HEK293 (cell line): ENCODE measurements around the gene PLEKHG5.

ENCODE experiments used
- GLI2 ChIP-seq: fragments of 450-650 bp; formaldehyde crosslinking; IDR thresholded peaks from 2 replicates; pipeline ENCODE4; 2017; ENCODE audit warnings: missing biosample characterization, missing genetic modification characterization, low read depth, borderline replicate concordance
- HOXA7 ChIP-seq: sonication (generic); formaldehyde crosslinking; IDR thresholded peaks from 2 replicates; pipeline ENCODE4 v1.8.1; 2022; ENCODE audit warnings: missing genetic modification reagents, borderline replicate concordance
- TRIM28 ChIP-seq: IDR thresholded peaks from 2 replicates; pipeline ENCODE4 v1.6.1; 2011; ENCODE audit warnings: low read length, control low read depth, borderline replicate concordance
- ZFP41 ChIP-seq: fragments of 450-650 bp; formaldehyde crosslinking; IDR thresholded peaks from 2 replicates; pipeline ENCODE4 v1.5.1; 2016; ENCODE audit warnings: missing biosample characterization, missing genetic modification characterization, borderline replicate concordance
- ZNF311 ChIP-seq: fragments of 450-650 bp; formaldehyde crosslinking; IDR thresholded peaks from 2 replicates; pipeline ENCODE4 v1.5.1; 2017; ENCODE audit warnings: missing biosample characterization, missing genetic modification characterization, borderline replicate concordance
- ZNF433 ChIP-seq: fragments of 450-650 bp; formaldehyde crosslinking; IDR thresholded peaks from 2 replicates; pipeline ENCODE4 v1.5.1; 2016; ENCODE audit warnings: missing biosample characterization, missing genetic modification characterization, low read depth
- ZNF501 ChIP-seq: fragments of 450-650 bp; formaldehyde crosslinking; IDR thresholded peaks from 2 replicates; pipeline ENCODE4 v1.5.1; 2016; ENCODE audit warnings: missing biosample characterization, missing genetic modification characterization
- ZSCAN30 ChIP-seq: fragments of 450-650 bp; IDR thresholded peaks from 2 replicates; pipeline ENCODE4 v1.5.1; 2018; ENCODE audit warnings: missing biosample characterization, mild to moderate bottlenecking, missing genetic modification characterization, moderate library complexity
- TF ChIP-seq, protein P1 (sequence below): fragments of 450-650 bp; formaldehyde crosslinking; IDR thresholded peaks from 2 replicates; pipeline ENCODE4 v1.5.1; 2016; ENCODE audit warnings: missing biosample characterization, missing genetic modification characterization

DNA sequence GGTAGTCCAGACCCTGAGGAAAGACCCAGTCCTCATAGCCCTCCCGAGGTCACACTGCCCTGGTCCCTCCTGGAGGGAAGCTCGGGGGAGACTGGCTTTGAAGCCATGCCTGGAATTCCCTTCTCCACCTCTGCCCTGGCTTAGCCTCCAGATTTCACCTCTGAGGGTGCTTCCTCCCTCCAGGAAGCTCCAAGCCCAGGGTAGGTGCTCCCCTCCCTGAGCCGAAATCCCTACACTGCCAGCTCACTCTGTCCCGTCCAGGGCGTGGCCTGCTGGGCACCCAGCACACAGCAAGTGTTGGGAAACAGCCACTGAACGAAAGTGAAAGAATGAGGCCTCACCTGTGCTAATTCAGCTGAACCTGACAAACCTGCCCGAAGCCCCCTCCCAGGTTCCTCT lies 19.5 kb downstream of the PLEKHG5 start:
- TF ChIP-seq ZFP41 (tag by site-specific recombination) (no peak), TRIM28 (no peak), ZNF433 (tag by site-specific recombination) (no peak), ZNF501 (tag by site-specific recombination) (no peak), ZSCAN30 (tag by site-specific recombination) (no peak), ZNF311 (no peak), HOXA7 (CRISPR knock-in tag) (no peak), GLI2 (tag by site-specific recombination) (no peak)
- TF ChIP-seq, protein P1, sequence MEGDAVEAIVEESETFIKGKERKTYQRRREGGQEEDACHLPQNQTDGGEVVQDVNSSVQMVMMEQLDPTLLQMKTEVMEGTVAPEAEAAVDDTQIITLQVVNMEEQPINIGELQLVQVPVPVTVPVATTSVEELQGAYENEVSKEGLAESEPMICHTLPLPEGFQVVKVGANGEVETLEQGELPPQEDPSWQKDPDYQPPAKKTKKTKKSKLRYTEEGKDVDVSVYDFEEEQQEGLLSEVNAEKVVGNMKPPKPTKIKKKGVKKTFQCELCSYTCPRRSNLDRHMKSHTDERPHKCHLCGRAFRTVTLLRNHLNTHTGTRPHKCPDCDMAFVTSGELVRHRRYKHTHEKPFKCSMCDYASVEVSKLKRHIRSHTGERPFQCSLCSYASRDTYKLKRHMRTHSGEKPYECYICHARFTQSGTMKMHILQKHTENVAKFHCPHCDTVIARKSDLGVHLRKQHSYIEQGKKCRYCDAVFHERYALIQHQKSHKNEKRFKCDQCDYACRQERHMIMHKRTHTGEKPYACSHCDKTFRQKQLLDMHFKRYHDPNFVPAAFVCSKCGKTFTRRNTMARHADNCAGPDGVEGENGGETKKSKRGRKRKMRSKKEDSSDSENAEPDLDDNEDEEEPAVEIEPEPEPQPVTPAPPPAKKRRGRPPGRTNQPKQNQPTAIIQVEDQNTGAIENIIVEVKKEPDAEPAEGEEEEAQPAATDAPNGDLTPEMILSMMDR = no peak
